BE2C (cell line): ENCODE data around the gene LILRB5.
"Not testable (repeated sequence)": the region's sequence is repeated elsewhere in the genome, so short reads cannot be mapped to it uniquely, and the experiment has no call there.

ENCODE experiments used
- DNase-seq: peaks from one replicate; pipeline ENCODE4 v3.0.0-alpha.2; 2020
- H3K27me3 ChIP-seq: fragments of 250-450 bp; sonication (Bioruptor Pico); 2 replicates; pipeline ENCODE4 v1.5.1; 2020; ENCODE audit warnings: mild to moderate bottlenecking
- H3K36me3 ChIP-seq: fragments of 250-450 bp; sonication (Bioruptor Pico); 2 replicates; pipeline ENCODE4 v1.5.1; 2020; ENCODE audit warnings: mild to moderate bottlenecking
- H3K4me1 ChIP-seq: fragments of 250-450 bp; sonication (Bioruptor Pico); 2 replicates; pipeline ENCODE4 v1.5.1; 2020
- H3K4me3 ChIP-seq: 2 replicates; pipeline ENCODE4 v1.5.1; 2011; ENCODE audit warnings: low read depth, low read length
- H3K9me3 ChIP-seq: fragments of 250-450 bp; sonication (Bioruptor Pico); 2 replicates; pipeline ENCODE4 v1.5.1; 2020
- TF ChIP-seq, protein P1 (sequence below): IDR thresholded peaks from 2 replicates; pipeline ENCODE4 v1.5.1; 2012; ENCODE audit warnings: mild to moderate bottlenecking, low read depth, low read length

LILRB5 gene

GRCh38 chr19:54221947-54222346 lies 35.1 kb downstream of the LILRB5 start:
- DNase-seq, H3K4me3 ChIP-seq, H3K9me3 ChIP-seq, H3K4me1 ChIP-seq: not testable (repeated sequence)
- peaks cover 49% of the 10 kb centered on the region for H3K27me3 ChIP-seq
- H3K36me3 ChIP-seq = peaks cover 13% of the 10 kb centered on the region

DNA sequence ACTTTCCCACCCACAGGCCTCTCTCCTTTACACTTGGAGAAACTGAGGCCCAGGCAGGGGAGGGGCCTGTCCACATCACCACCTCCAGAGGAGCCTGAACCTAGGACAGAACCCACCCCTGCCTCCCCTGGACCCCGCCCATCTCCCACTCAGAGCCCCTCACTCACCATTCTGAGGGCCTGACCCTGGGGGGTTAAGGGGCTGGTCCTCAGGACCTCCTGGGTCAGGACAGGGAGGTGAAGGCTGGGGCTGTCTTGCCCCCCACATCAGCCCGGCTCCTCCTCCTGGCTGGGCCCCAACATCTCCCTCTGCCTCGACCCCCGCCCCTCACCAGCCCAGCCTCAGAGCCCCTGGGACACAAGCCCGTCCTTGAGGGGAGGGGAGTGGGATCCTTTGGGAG lies 37.4 kb downstream of the LILRB5 start:
- not testable (repeated sequence) for H3K9me3 ChIP-seq, H3K4me3 ChIP-seq, DNase-seq, H3K4me1 ChIP-seq
- Histone ChIP-seq H3K36me3 (peaks cover 23% of the 10 kb centered on the region), H3K27me3 (peaks cover 32% of the 10 kb centered on the region)

DNA sequence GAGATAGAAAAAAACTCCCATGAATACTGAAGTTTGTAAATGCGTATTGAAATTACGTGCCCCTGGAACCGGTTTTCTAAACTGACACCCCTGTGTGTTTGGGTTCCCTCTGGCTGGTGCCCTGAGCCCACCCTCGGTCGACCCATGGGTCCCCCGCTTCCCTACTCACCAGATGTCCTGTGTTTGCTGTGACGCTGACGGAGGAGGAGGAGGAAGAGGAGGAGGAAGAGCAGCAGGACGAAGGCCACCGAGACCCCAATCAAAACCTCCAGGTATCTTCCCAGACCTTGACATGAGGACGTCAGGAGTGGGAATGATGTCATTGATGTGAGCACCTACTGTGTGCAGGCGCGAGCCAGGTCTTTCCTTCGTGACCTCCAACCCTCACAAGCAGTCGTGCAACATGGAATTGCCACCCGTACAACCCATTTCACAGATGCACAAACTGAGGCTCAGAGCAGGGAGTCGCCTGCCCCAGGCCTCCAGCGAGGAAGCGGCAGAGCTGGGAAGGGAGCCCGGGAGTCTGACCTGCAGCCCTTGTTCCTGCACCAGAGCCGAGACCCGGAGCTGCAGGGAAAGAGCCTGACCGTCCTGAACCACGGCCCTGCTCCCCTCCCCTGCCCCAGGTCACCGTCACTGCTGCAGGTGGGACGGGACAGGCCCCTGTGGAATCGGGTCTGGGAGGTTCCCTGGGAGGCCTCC lies 38.0 kb downstream of the LILRB5 start:
- peaks cover 28% of the 10 kb centered on the region for H3K27me3 ChIP-seq
- H3K36me3 ChIP-seq = peaks cover 23% of the 10 kb centered on the region
- no peaks in the 10 kb centered on the region for H3K4me1 ChIP-seq
- no peak for DNase-seq
- TF ChIP-seq, protein P1, sequence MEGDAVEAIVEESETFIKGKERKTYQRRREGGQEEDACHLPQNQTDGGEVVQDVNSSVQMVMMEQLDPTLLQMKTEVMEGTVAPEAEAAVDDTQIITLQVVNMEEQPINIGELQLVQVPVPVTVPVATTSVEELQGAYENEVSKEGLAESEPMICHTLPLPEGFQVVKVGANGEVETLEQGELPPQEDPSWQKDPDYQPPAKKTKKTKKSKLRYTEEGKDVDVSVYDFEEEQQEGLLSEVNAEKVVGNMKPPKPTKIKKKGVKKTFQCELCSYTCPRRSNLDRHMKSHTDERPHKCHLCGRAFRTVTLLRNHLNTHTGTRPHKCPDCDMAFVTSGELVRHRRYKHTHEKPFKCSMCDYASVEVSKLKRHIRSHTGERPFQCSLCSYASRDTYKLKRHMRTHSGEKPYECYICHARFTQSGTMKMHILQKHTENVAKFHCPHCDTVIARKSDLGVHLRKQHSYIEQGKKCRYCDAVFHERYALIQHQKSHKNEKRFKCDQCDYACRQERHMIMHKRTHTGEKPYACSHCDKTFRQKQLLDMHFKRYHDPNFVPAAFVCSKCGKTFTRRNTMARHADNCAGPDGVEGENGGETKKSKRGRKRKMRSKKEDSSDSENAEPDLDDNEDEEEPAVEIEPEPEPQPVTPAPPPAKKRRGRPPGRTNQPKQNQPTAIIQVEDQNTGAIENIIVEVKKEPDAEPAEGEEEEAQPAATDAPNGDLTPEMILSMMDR = no peak
- H3K4me3 ChIP-seq = no peak overlapping the region
- no peaks in the 10 kb centered on the region for H3K9me3 ChIP-seq

GRCh38 chr19:54218259-54218658 lies 38.8 kb downstream of the LILRB5 start:
- H3K4me3 ChIP-seq = no peak overlapping the region
- no peaks in the 10 kb centered on the region for H3K4me1 ChIP-seq
- peaks cover 20% of the 10 kb centered on the region for H3K27me3 ChIP-seq
- TF ChIP-seq, protein P1 = no peak
- peaks cover 24% of the 10 kb centered on the region for H3K36me3 ChIP-seq
- DNase-seq = no peak
- no peaks in the 10 kb centered on the region for H3K9me3 ChIP-seq

DNA sequence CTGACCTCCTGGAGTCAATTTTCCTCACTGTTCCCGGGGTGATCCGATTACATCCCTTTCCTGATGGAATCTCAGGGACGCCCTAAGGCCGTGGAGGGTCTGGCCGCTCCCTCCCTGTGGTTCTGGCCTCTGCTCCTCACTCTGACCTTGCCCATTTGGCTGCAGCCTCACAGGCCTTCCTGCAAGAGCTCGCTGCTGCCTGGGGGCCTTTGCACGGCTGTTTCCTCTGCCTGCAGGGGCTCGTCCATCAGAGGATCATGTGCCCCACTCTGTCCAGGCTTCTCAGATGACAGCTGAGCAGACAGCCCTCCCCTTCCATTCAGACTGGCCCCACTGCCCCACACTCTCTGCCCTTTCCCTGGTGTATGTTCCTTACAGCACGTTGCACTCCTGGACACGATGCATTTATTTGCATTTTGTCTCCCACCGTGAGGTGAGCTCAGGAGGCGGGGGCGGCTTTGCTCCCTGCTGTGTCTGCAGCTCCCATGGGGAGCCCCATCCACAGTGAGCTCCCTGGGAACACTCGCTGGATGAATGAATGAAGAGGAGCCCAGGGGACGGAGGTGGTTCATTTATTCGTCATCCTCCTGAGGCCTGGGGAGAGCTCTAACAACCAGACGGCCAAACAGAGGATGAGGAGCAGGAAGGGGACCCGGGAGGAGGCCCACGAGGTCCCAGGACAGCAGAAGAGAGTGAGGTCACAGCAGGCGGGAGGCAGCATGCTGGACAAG lies 39.4 kb downstream of the LILRB5 start:
- H3K4me3 ChIP-seq = not testable (repeated sequence)

GRCh38 chr19:54216869-54217268 lies 40.2 kb downstream of the LILRB5 start:
- TF ChIP-seq, protein P1 = no peak
- Histone ChIP-seq H3K9me3 (no peaks in the 10 kb centered on the region), H3K36me3 (peaks cover 33% of the 10 kb centered on the region), H3K27me3 (peaks cover 6% of the 10 kb centered on the region), H3K4me3 (no peak overlapping the region), H3K4me1 (no peaks in the 10 kb centered on the region)
- DNase-seq = no peak

More for the DNA sequence above, 39.4 kb downstream of the LILRB5 start:
- not testable (repeated sequence) for DNase-seq, H3K9me3 ChIP-seq, H3K4me1 ChIP-seq
- H3K27me3 ChIP-seq = peaks cover 14% of the 10 kb centered on the region
- peaks cover 30% of the 10 kb centered on the region for H3K36me3 ChIP-seq

- H3K36me3 ChIP-seq = peaks cover 48% of the 10 kb centered on the region
- not testable (repeated sequence) for H3K27me3 ChIP-seq, H3K4me3 ChIP-seq, DNase-seq, H3K4me1 ChIP-seq, H3K9me3 ChIP-seq
Observed at GRCh38 chr19:54214734-54215133, 42.3 kb downstream of the LILRB5 start.

GRCh38 chr19:54214217-54214616 lies 42.9 kb downstream of the LILRB5 start:
- H3K9me3 ChIP-seq, DNase-seq, H3K27me3 ChIP-seq, H3K4me3 ChIP-seq: not testable (repeated sequence)
- Histone ChIP-seq H3K36me3 (peaks cover 51% of the 10 kb centered on the region), H3K4me1 (peaks cover 12% of the 10 kb centered on the region)
